C4-2B (cell line): ENCODE data around the gene NUP98.

ENCODE experiments used
- CTCF ChIP-seq: fragments of 450-650 bp; conservative IDR thresholded peaks from 2 replicates; pipeline ENCODE4 v1.5.1; 2017; ENCODE audit warnings: mild to moderate bottlenecking
- ZFX ChIP-seq: fragments of 450-650 bp; IDR thresholded peaks from 2 replicates; pipeline ENCODE4 v1.6.1; 2017

- no peak for TF ChIP-seq CTCF
- no peak for TF ChIP-seq ZFX
Observed at GRCh38 chr11:3627291-3627690, 170.1 kb downstream of the NUP98 start.
